Measurements from ENCODE around the gene PPEF1. TPM values are rescaled to one million over a fixed set of nuclear protein-coding genes. Genes with fewer than 3 reads are reported as not detected.

The PPEF1 gene
- total and polyA plus RNA-seq, 2 of the 4 experiments (the other 2 are of a cell fraction) = not detected

- Histone ChIP-seq H3K27ac (ENCODE audit: insufficient read depth, low read length) (no peak overlapping the region), H3K4me2 (ENCODE audit: low read depth, low read length) (no peak overlapping the region), H3K18ac (ENCODE audit: low read depth, low read length) (no peak overlapping the region), H2AFZ (replicated peaks; ENCODE audit: low read length, poor library complexity) (no peak overlapping the region), H3K23ac (ENCODE audit: low read depth, low read length) (no peak overlapping the region), H3K4ac (ENCODE audit: low read depth, low read length) (no peak overlapping the region), H3K9me3 (ENCODE audit: control insufficient read depth, insufficient read depth, low read length) (no peaks in the 10 kb centered on the region), H2BK20ac (ENCODE audit: low read depth, low read length) (no peak overlapping the region), H3K27me3 (ENCODE audit: control insufficient read depth, insufficient read depth, low read length) (no peaks in the 10 kb centered on the region), H3K9me1 (ENCODE audit: insufficient read depth, low read length) (no peaks in the 10 kb centered on the region), H3K9ac (ENCODE audit: low read depth, low read length) (no peak overlapping the region), H2AK9ac (replicated peaks; ENCODE audit: low read depth, low read length, poor library complexity) (no peak overlapping the region), H3K4me1 (ENCODE audit: control insufficient read depth, insufficient read depth, low read length) (no peaks in the 10 kb centered on the region), H3K56ac (ENCODE audit: extremely low read depth, insufficient read depth, low read length) (no peak overlapping the region), H4K5ac (ENCODE audit: low read depth, low read length) (no peak overlapping the region), H3K79me1 (ENCODE audit: low read depth in 1 of 2, low read length in 2 of 2) (no peaks in the 10 kb centered on the region), H2AK5ac (ENCODE audit: low read depth, low read length) (no peak overlapping the region), H2BK120ac (ENCODE audit: low read depth, low read length) (no peak overlapping the region), H4K91ac (ENCODE audit: insufficient read depth, low read depth, low read length) (no peak overlapping the region), H3K36me3 (ENCODE audit: control insufficient read depth, insufficient read depth, low read length) (no peaks in the 10 kb centered on the region), H4K8ac (ENCODE audit: low read depth in 2 of 2, low read length in 2 of 2) (no peak overlapping the region), H2BK15ac (ENCODE audit: low read depth, low read length) (no peak overlapping the region), H4K20me1 (ENCODE audit: insufficient read depth, low read length) (no peaks in the 10 kb centered on the region), H2BK5ac (ENCODE audit: low read depth, low read length, poor library complexity, severe bottlenecking) (no peak overlapping the region), H3K14ac (replicated peaks; ENCODE audit: low read depth, low read length) (no peak overlapping the region), H3K4me3 (ENCODE audit: insufficient read depth, low read depth, low read length) (no peak overlapping the region)
- ChIA-PET POLR2A (ENCODE audit: unreplicated experiment) (no interaction called here), CTCF (no interaction called here)
- DNase-seq = no peak
- 72% methylated on average over 2 of the region's 8 CpGs; no CpG with 5 or more reads in 1 of the 2 experiments for WGBS, 2 experiments (ENCODE audit: extremely low coverage in 2 of 2, insufficient read length in 1 of 2)
- TF ChIP-seq SMC3 (IDR thresholded peaks at IDR 0.05; ENCODE audit: low read depth, low read length) (no peak), NFE2L2 (IDR thresholded peaks at IDR 0.05; ENCODE audit: low read depth, low read length) (no peak), MXI1 (IDR thresholded peaks at IDR 0.05; ENCODE audit: borderline replicate concordance, low read depth, low read length) (no peak), USF2 (IDR thresholded peaks at IDR 0.05; ENCODE audit: low read depth, low read length) (no peak), POLR2A (IDR thresholded peaks at IDR 0.05; ENCODE audit: low read depth, low read length) (no peak), CHD1 (IDR thresholded peaks at IDR 0.05; ENCODE audit: low read depth, low read length) (no peak), CEBPB (IDR thresholded peaks at IDR 0.05; ENCODE audit: low read depth, low read length) (no peak), RFX5 (IDR thresholded peaks at IDR 0.05; ENCODE audit: low read depth, low read length) (no peak), BHLHE40 (IDR thresholded peaks at IDR 0.05; ENCODE audit: low read depth, low read length) (no peak), FOS (IDR thresholded peaks at IDR 0.05; ENCODE audit: low read depth, low read length) (no peak), RAD21 (IDR thresholded peaks at IDR 0.05; ENCODE audit: low read length) (no peak), MAFK (IDR thresholded peaks at IDR 0.05; ENCODE audit: low read depth, low read length) (no peak), RCOR1 (IDR thresholded peaks at IDR 0.05; ENCODE audit: insufficient replicate concordance, low read length) (no peak)
- TF ChIP-seq, protein P1, sequence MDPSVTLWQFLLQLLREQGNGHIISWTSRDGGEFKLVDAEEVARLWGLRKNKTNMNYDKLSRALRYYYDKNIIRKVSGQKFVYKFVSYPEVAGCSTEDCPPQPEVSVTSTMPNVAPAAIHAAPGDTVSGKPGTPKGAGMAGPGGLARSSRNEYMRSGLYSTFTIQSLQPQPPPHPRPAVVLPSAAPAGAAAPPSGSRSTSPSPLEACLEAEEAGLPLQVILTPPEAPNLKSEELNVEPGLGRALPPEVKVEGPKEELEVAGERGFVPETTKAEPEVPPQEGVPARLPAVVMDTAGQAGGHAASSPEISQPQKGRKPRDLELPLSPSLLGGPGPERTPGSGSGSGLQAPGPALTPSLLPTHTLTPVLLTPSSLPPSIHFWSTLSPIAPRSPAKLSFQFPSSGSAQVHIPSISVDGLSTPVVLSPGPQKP (IDR thresholded peaks at IDR 0.05; ENCODE audit: borderline replicate concordance, low read depth, low read length) = no peak
- TF ChIP-seq, protein P2, sequence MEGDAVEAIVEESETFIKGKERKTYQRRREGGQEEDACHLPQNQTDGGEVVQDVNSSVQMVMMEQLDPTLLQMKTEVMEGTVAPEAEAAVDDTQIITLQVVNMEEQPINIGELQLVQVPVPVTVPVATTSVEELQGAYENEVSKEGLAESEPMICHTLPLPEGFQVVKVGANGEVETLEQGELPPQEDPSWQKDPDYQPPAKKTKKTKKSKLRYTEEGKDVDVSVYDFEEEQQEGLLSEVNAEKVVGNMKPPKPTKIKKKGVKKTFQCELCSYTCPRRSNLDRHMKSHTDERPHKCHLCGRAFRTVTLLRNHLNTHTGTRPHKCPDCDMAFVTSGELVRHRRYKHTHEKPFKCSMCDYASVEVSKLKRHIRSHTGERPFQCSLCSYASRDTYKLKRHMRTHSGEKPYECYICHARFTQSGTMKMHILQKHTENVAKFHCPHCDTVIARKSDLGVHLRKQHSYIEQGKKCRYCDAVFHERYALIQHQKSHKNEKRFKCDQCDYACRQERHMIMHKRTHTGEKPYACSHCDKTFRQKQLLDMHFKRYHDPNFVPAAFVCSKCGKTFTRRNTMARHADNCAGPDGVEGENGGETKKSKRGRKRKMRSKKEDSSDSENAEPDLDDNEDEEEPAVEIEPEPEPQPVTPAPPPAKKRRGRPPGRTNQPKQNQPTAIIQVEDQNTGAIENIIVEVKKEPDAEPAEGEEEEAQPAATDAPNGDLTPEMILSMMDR (conservative IDR thresholded peaks at IDR 0.05; ENCODE audit: low read depth, low read length) = no peak
- in situ Hi-C loops (cut with MboI; ENCODE audit: low sequenced_read_pairs) (no loop called here), dilution Hi-C loops (cut with HindIII; ENCODE audit: low sequenced_read_pairs, unreplicated experiment) (no loop called here), intact Hi-C loops (cut with micrococcal nuclease) (no loop called here)
- no peak for ATAC-seq (ENCODE audit: low read depth)
- BruUV-seq (replicated peaks) = no TSS peak
Observed at GRCh38 chrX:18721683-18722499, 14.4 kb downstream of the PPEF1 start.
